Heart left ventricle (tissue), 16 donors: ENCODE results near the gene ARHGDIB. TPM values are rescaled to one million over a fixed set of nuclear protein-coding genes. Genes with fewer than 3 reads are reported as not detected.

Experiments
- ATAC-seq, 4 donors: fragments of 200-7000 bp; cut with Tn5 transposase; one replicate each; pipeline ENCODE4 v1.9.1; 2020 to 2022; ENCODE audit warnings: moderate library complexity in 4 of 4, mild to moderate bottlenecking in 3 of 4, moderate number of reproducible peaks in 1 of 4
- DNase-seq, 5 donors: peaks; one replicate each; pipeline ENCODE4 v3.0.0-alpha.2; 2020
- H3K27ac ChIP-seq, 12 donors: fragments of 200-600 bp; sonication (generic) in 4 of 12; one replicate each; pipeline versions ENCODE4 v1.5.0 to v1.8.0; 2016 to 2022; ENCODE audit warnings: mild to moderate bottlenecking in 2 of 12
- H3K27me3 ChIP-seq, 9 donors: fragments of 200-600 bp; sonication (generic) in 2 of 9; one replicate each; pipeline versions ENCODE4 v1.5.1 to v1.8.0; 2016 to 2022; ENCODE audit warnings: mild to moderate bottlenecking in 3 of 9
- H3K36me3 ChIP-seq, 9 donors: fragments of 200-600 bp; sonication (generic) in 2 of 9; one replicate each; pipeline versions ENCODE4 v1.5.0 to v1.8.0; 2018 to 2022; ENCODE audit warnings: mild to moderate bottlenecking in 2 of 9
- H3K4me1 ChIP-seq, 12 donors: fragments of 200-600 bp; sonication (generic) in 4 of 12; one replicate each; pipeline versions ENCODE4 v1.5.0 to v1.8.0; 2016 to 2022; ENCODE audit warnings: mild to moderate bottlenecking in 3 of 12
- H3K4me3 ChIP-seq, 12 donors: fragments of 200-600 bp; sonication (generic) in 4 of 12; one replicate each; pipeline versions ENCODE4 v1.5.0 to v1.8.0; 2017 to 2022; ENCODE audit warnings: mild to moderate bottlenecking in 9 of 12, moderate library complexity in 4 of 12
- H3K9me3 ChIP-seq, 12 donors: fragments of 200-600 bp; sonication (generic) in 4 of 12; one replicate each; pipeline versions ENCODE4 v1.5.0 to v1.8.0; 2016 to 2022; ENCODE audit warnings: mild to moderate bottlenecking in 1 of 12
- CTCF ChIP-seq, 12 donors: fragments of 200-600 bp; sonication (generic) in 4 of 12; IDR thresholded peaks; one replicate each; pipeline versions ENCODE4 v1.5.0 to v1.8.0; 2018 to 2022; ENCODE audit warnings: antibody characterized with exemption in 12 of 12, mild to moderate bottlenecking in 5 of 12
- POLR2A ChIP-seq, 2 donors: fragments of 450-650 bp; IDR thresholded peaks; one replicate each; pipeline ENCODE4 v1.6.1; 2017; ENCODE audit warnings: antibody characterized with exemption in 2 of 2, mild to moderate bottlenecking in 2 of 2, moderate library complexity in 2 of 2
- WGBS, 4 donors: extraction: QIAGEN DNeasy Blood & Tissue Kit in 2 of 4; methylation state at CpG; one replicate each; pipeline versions ENCODE4 v1.1.5 to v1.1.7; 2013 to 2018; 5-methylcytosine and 5-hydroxymethylcytosine counted together
- intact Hi-C, 10 donors: fragments of 100-400 bp; cut with DNase I; formaldehyde crosslinking; loops; one replicate each; pipeline versions ENCODE4 v1.11.1 to v1.14.2; 2022
- polyA plus RNA-seq, 2 donors: library from polyadenylated mRNA; stranded (reverse); fragments of 200-250 nt; gene quantifications; one replicate each; pipeline ENCODE4 v1.2.3, GENCODE V29; 2013
- total RNA-seq, 9 donors: library from RNA; depleted of rRNA in 2 of 9; stranded (reverse); fragments of >200 nt in 2 of 9; fragmentation: NEBNext Ultra II Directional in 3 of 9; extraction: Animal tissue kit (Norgen Biotek cat#: 25700) in 3 of 9; gene quantifications; one replicate each; pipeline versions ENCODE4 v1.1.0 to v1.2.4, GENCODE V29; 2016 to 2023
- donor health status: ischemic (EF 13 %, LVEDD 7.1; RV severe dilation, severe dysfunction).
- donor health status: healthy with polysubstance abuse.
- donor health status: DM: no; HTN: yes; CAD: no.
- donor health status: DM: no; HTN: no; CAD: no.
- donor health status: ischemic (EF 25% LVEDD 6.9; RV normal size, moderate dysfunction).
- donor health status: ischemic (EF 25% LVEDD 5.7; RV mildly dilated, moderate dysfunction).
- donor health status: healthy.
- donor health status: DM: yes; HTN: yes; CAD: no.
- donor health status: ischemic (EF 35%, LVEDD 5.7; RV mildly dilated, moderate dysfunction).
- donor health status: nonischemic (EF 11% LVEDD 7.7; RV severe dilation, severe dysfunction).
- donor health status: DM: yes; HTN: yes; CAD: no.
- donor health status: PGD.
- donor health status: ischemic (EF 29% LVEDD 5.4; RV normal size, mild dysfunction).
- donor health status: nonischemic (EF 23%, LVEDD 6.1; RV moderate dilation, normal function).

Gene ARHGDIB
- total and polyA plus RNA-seq, 11 donors = 30.5 to 256 (median 65.8) TPM

- Histone ChIP-seq H3K27ac (no peak overlapping the region), H3K27me3 (no peaks in the 10 kb centered on the region), H3K4me1 (peaks cover 0 to 36% (median 7%) of the 10 kb centered on the region in 12 donors), H3K4me3 (no peak overlapping the region), H3K36me3 (no peaks in the 10 kb centered on the region), H3K9me3 (no peaks in the 10 kb centered on the region)
- no peak for TF ChIP-seq POLR2A (IDR thresholded peaks at IDR 0.05)
- TF ChIP-seq CTCF (IDR thresholded peaks at IDR 0.05) = no peak
- DNase-seq = no peak
- intact Hi-C loops = no loop called here
- WGBS, 4 donors = 93 to 99% (median 97%) methylated on average over 2 of the region's 2 CpGs
- no peak for ATAC-seq
Measured at GRCh38 chr12:14965221-14965620, 3.8 kb upstream of the ARHGDIB start.

- no peaks in the 10 kb centered on the region for H3K9me3 ChIP-seq
- H3K27ac ChIP-seq = peak overlapping the region in 1 of 12 donors; percentile 39
- TF ChIP-seq POLR2A (IDR thresholded peaks at IDR 0.05) = no peak
- no peak for TF ChIP-seq CTCF (IDR thresholded peaks at IDR 0.05)
- H3K4me1 ChIP-seq = peaks cover 0 to 44% (median 12%) of the 10 kb centered on the region in 12 donors
- no peaks in the 10 kb centered on the region for H3K36me3 ChIP-seq
- ATAC-seq (no peak), DNase-seq (no peak)
- H3K27me3 ChIP-seq = no peaks in the 10 kb centered on the region
- 47 to 97% (median 70%) methylated on average over 2 of the region's 2 CpGs for WGBS, 4 donors
- H3K4me3 ChIP-seq = no peak overlapping the region
- intact Hi-C loops = loop anchor here in 3 of 10 donors (5.0 kb wide), 2 partner anchors 57 to 77 kb away; partner anchors contain the start of gene MGP (in 2 of the 3)
Measured at GRCh38 chr12:14964406-14964805, 3.0 kb upstream of the ARHGDIB start.

GRCh38 chr12:14963520-14963919, 2.1 kb upstream of the ARHGDIB start:
- Histone ChIP-seq H3K4me1 (peaks cover 0 to 53% (median 16%) of the 10 kb centered on the region in 12 donors), H3K36me3 (no peaks in the 10 kb centered on the region), H3K4me3 (no peak overlapping the region), H3K27ac (peak overlapping the region in 6 of 12 donors; percentile 4 to 92 (median 90)), H3K9me3 (no peaks in the 10 kb centered on the region), H3K27me3 (no peaks in the 10 kb centered on the region)
- TF ChIP-seq CTCF (IDR thresholded peaks at IDR 0.05) = no peak
- TF ChIP-seq POLR2A (IDR thresholded peaks at IDR 0.05) = no peak
- ATAC-seq (no peak), DNase-seq (no peak)
- intact Hi-C loops = loop anchor here in 3 of 10 donors (5.0 kb wide), 2 partner anchors 56 to 76 kb away; partner anchors contain the start of gene MGP (in 2 of the 3)
- WGBS, 4 donors = 93 to 95% (median 94%) methylated on average over 7 of the region's 7 CpGs

- Histone ChIP-seq H3K9me3 (no peaks in the 10 kb centered on the region), H3K4me3 (peak overlapping the region in 4 of 12 donors; percentile 69 to 77 (median 72)), H3K27ac (peak overlapping the region in 11 of 12 donors; percentile 33 to 92 (median 88)), H3K27me3 (no peaks in the 10 kb centered on the region), H3K4me1 (peaks cover 0 to 61% (median 19%) of the 10 kb centered on the region in 12 donors), H3K36me3 (no peaks in the 10 kb centered on the region)
- DNase-seq = no peak
- ATAC-seq = no peak
- WGBS, 4 donors = 95 to 97% (median 96%) methylated on average over 3 of the region's 3 CpGs
- TF ChIP-seq POLR2A (IDR thresholded peaks at IDR 0.05) = no peak
- TF ChIP-seq CTCF (IDR thresholded peaks at IDR 0.05) = no peak
- intact Hi-C loops = loop anchor here in 3 of 10 donors (5.0 kb wide), 2 partner anchors 55 to 75 kb away; partner anchors contain the start of gene MGP (in 2 of the 3)
Measured at GRCh38 chr12:14962797-14963196, 1.4 kb upstream of the ARHGDIB start.
